Activated gamma-delta T cell treated with anti-CD3 and anti-CD28 coated beads, Interleukin-2, amount 50 U/mL, for 16 hours (primary cell): ENCODE measurements around the gene ARSK.
"Not testable (repeated sequence)": the region's sequence is repeated elsewhere in the genome, so short reads cannot be mapped to it uniquely, and the experiment has no call there.

ENCODE experiments used
- DNase-seq: peaks from one replicate; pipeline ENCODE4 v3.0.0-alpha.2; 2020; ENCODE audit warnings: low read depth

ARSK gene

DNA sequence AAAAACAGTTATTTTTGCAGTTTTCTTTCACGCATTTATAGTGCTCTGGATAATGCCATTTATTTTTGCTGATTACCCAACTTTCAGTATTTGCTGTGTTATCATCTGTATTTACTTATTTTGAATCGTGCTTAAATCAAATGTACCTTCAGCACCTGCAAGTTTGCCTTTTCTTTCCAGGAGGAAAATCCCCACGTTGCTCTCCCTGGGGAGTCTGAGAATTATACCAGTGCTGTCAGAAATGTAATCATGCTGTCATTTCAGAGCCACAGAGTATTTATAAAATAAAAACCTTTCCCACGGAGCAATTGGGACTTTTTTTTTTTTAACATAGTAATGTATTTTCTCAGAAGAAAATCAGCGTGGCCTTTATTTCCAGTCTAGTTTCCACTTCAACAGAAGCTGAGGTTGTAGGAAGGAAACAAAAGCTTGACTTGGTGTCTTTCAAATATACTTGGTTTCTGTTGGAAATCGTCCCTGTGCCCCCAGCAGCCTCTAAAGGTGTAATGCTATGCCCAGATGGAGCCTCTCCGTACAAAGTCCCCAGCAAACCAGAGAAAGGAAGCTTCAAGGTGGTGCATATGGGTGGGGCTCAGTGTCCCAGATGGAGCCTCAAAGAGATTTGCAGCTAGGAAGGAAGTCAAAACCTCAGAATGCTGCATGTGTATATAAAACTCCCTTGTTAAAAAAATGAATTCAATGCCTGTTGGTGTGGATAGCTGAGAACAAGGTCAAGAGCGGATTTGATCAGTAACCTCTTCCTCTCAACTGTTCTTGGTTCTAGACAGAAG lies 67.1 kb downstream of the ARSK start:
- no peak for DNase-seq

DNA sequence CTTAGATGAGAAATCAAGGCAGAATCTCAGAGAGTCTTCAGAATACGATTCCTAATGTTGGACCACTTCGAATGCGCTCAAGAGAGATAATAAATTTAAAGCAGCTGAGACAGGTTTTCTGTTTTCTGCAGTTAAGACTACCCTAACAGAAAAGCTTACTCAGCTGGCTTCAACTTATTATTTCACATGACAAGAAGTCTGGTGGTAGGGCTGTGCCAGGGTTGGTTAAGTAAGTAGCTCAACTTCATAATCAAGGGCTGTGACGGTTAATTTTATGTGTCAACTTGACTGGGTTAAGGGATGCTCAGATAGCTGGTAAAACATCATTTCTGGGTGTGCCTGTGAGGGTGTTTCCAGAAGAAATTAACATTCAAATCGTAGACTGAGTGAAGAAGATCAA lies 68.8 kb downstream of the ARSK start:
- no peak for DNase-seq

DNA sequence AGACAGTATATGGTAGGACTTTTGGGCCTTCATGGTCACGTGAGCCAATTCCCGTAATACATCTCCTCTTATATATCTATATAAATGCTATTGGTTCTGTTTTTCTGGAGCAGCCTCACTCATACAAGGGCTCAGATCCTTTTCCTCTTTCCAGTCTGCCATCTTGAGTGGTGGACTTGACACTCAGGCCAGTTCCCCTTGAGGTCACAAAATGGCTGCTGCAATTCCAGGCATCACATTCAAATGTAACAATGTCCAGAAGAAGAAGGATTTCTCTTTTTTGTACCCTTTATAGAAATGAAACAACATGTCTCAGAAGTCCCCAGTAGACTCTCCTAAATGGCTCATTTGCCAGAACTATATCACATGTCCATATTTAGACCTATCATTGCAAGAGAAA lies 69.5 kb downstream of the ARSK start:
- no peak for DNase-seq

- DNase-seq: no peak
These were observed 71.8 kb downstream of the ARSK start for GRCh38 chr5:95626701-95627100.

- DNase-seq: no peak
These were observed 73.3 kb downstream of the ARSK start for GRCh38 chr5:95627971-95628810.

DNA sequence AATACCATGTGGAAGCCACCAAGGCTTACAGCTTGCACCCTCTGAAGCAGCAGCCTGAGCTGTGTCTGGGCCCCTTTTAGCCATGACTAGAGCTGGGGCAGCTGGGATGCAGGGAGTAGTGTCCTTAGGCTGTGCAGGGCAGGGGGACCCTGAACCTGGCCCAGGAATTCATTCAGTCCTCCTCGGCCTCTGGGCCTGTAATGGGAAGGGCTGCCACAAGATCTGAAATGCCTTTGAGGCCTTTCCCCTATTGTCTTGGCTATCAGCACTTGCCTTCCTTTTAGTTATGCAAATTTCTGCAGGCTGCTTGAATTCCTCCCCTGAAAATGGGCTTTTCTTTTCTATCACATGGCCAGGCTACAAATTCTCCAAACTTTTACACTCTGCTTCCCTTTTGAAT lies 74.0 kb downstream of the ARSK start:
- no peak for DNase-seq

DNA sequence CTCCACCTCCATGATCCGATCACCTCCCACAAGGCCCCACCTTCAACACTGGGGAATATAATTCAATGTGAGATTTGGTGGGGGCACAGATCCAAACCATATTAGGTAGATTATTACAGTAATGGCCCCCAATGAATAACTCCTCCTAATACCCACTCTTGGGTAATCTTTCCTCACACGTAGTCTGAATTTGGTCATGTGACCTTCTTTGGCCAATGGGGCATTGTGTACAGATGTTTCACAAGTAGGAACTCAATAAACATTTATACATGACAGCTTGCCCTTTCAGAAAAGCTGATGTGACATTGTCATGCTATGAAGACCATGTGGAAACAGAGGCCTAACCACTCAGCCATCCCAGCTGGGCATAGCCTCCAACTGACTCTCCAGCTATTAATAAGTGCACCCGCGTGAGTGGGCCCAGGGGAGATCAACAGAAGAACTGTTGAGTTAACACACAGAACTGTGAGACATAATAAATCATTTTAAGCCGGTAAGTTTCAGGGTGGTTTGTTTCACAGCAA lies 75.6 kb downstream of the ARSK start:
- DNase-seq: no peak

- no peak for DNase-seq
These were observed 76.5 kb downstream of the ARSK start for GRCh38 chr5:95631255-95631958.

GRCh38 chr5:95631991-95632675 lies 77.2 kb downstream of the ARSK start:
- peak; percentile 52 for DNase-seq

DNA sequence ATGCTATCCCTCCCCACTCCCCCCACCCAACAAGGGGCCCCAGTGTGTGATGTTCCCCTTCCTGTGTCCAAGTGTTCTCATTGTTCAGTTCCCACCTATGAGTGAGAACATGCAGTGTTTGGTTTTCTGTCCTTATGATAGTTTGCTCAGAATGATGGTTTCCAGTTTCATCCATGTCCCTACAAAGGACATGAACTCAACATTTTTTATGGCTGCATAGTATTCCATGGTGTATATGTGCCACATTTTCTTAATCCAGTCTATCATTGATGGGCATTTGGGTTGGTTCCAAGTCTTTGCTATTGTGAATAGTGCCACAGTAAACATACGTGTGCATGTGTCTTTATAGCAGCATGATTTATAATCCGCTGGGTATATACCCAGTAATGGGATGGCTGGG lies 78.0 kb downstream of the ARSK start:
- DNase-seq: not testable (repeated sequence)

DNA sequence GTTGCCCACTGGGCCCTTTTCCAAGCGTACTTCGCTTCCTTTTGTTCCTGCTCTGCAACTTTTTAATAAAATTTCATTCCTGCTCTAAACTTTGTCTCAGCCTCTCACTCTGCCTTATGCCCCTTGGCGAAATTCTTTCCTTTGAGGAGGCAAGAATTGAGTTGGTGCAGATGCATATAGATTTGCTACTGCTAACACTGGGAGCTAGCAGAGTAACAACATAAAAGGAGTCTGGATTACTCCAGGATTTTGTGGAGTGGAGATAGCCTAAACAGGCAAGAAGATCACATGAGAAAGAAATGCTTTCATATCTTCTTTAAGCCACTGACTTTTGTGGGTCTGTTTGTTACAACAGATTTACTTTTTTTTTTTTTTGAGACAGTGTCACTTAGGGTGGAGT lies 78.8 kb downstream of the ARSK start:
- no peak for DNase-seq

DNA sequence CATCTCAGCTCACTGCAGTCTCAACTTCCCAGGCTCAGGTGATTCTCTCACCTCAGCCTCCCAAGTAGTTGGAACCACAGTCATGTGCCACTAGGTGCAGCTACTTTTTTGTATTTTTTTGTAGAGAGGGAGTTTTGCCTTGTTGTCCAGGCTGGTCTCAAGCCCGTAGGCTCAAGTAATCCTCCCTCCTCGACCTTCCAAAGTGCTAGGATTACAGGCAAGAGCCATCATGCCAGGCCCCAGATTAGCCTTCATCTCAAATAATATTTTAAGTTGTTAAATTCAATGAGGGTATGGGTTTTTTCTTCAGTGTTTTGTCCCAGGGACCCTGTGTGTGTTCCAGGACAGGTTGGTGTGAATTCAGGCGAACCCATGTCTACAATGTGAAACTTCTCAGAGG lies 79.2 kb downstream of the ARSK start:
- no peak for DNase-seq

DNA sequence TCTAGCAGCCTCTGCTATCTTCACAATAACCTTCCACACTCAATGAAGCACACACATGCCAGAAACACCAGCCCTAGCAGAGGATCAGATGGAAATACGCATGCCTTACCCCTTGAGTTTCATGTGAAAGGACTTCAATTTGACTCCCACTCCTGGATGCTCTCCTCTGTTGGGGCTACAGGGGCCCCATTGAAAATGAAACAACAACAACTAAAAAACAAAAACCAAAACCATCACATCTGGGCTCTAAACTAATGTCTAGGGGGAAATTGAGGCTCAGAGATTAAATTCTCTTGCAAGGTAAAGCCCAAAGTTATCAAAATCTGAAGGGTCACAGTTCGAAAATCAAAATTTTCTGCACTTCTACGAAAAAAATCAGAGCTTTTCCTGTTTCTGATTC lies 83.7 kb downstream of the ARSK start:
- no peak for DNase-seq

- DNase-seq: no peak
These were observed 86.9 kb downstream of the ARSK start for GRCh38 chr5:95641741-95642220.

DNA sequence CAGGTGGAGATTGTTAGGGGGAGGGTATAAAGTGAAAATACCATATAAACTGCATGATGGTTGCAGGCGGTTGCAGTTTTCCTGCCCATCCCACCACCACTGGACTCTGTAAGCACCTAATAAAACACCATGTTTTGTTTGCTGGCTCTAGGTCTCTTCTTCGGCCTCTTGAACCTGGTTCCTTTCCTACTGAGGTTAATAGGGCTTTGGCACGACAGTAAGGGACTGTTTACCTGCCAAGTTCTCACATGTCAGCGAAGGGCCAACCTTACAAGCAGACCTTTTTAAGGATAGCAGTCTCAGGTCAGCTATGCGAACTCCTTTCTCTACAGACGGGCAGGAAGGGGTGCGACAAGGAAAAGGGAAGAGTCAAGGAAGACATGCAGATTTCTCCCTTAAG lies 88.3 kb downstream of the ARSK start:
- no peak for DNase-seq

GRCh38 chr5:95644351-95645042 lies 89.6 kb downstream of the ARSK start:
- peak; percentile 23 for DNase-seq

DNA sequence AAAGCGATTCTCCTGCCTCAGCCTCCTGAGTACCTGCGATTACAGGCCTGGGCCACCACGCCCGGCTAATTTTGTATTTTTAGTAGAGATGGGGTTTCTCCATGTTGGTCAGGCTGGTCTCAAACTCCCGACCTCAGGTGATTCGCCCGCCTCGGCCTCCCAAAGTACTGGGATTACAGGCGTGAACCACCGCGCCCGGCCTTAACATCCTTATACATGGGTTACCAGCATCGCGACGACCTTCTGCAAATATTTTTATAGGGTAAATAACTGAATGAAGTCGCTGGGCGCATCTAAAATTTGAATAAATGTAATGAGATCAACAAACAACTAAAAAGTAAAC lies 91.3 kb downstream of the ARSK start:
- DNase-seq: not testable (repeated sequence)

GRCh38 chr5:95646569-95647431 lies 91.9 kb downstream of the ARSK start, which contains the start of gene RFESD:
TSS of gene RFESD (plus strand) at chr5:95646777. CDS start at chr5:95652272, 5,495 bp downstream.
- peak; percentile 88 for DNase-seq

- no peak for DNase-seq
These were observed 93.3 kb downstream of the ARSK start for GRCh38 chr5:95647886-95648860.
